SK-N-SH treated with all-trans-retinoic acid at 6 μM for 48 hours (cell line): ENCODE measurements around the gene SLC13A4.

ENCODE experiments used
- ATAC-seq: fragments of 200-7000 bp; cut with Tn5 transposase; 3 replicates; pipeline ENCODE4 v1.9.1; 2020; ENCODE audit warnings: mild to moderate bottlenecking, moderate library complexity
- BACH2 ChIP-seq: fragments of 250-450 bp; sonication (Bioruptor Pico); IDR thresholded peaks from 2 replicates; pipeline ENCODE4 v1.9.0; 2021; ENCODE audit warnings: mild to moderate bottlenecking, borderline replicate concordance
- CSDC2 ChIP-seq: fragments of 250-450 bp; sonication (Bioruptor Pico); IDR thresholded peaks from 2 replicates; pipeline ENCODE4 v1.5.0; 2020; ENCODE audit warnings: mild to moderate bottlenecking, moderate library complexity
- ESRRG ChIP-seq: fragments of 250-450 bp; sonication (Bioruptor Pico); IDR thresholded peaks from 2 replicates; pipeline ENCODE4 v1.6.1; 2021; ENCODE audit warnings: mild to moderate bottlenecking
- GLIS3 ChIP-seq: fragments of 250-450 bp; sonication (Bioruptor Pico); IDR thresholded peaks from 2 replicates; pipeline ENCODE4 v1.5.0; 2020; ENCODE audit warnings: mild to moderate bottlenecking, moderate library complexity
- ISL1 ChIP-seq: fragments of 250-450 bp; sonication (Bioruptor Pico); IDR thresholded peaks from 2 replicates; pipeline ENCODE4 v2.1.2; 2022; ENCODE audit warnings: mild to moderate bottlenecking, moderate library complexity
- OSR1 ChIP-seq: fragments of 250-450 bp; sonication (Bioruptor Pico); IDR thresholded peaks from 2 replicates; pipeline ENCODE4 v1.8.0; 2022; ENCODE audit warnings: moderate library complexity, mild to moderate bottlenecking, inconsistent platforms
- POU6F1 ChIP-seq: fragments of 250-450 bp; sonication (Bioruptor Pico); IDR thresholded peaks from 2 replicates; pipeline ENCODE4 v1.8.0; 2021; ENCODE audit warnings: low read depth, mild to moderate bottlenecking, moderate library complexity, borderline replicate concordance
- PPARA ChIP-seq: fragments of 250-450 bp; sonication (Bioruptor Pico); IDR thresholded peaks from 2 replicates; pipeline ENCODE4 v1.5.0; 2020; ENCODE audit warnings: mild to moderate bottlenecking, borderline replicate concordance
- RARB ChIP-seq: fragments of 250-450 bp; sonication (Bioruptor Pico); IDR thresholded peaks from 2 replicates; pipeline ENCODE4 v1.8.0; 2021; ENCODE audit warnings: mild to moderate bottlenecking, moderate library complexity
- SNAI2 ChIP-seq: fragments of 250-450 bp; sonication (Bioruptor Pico); IDR thresholded peaks from 2 replicates; pipeline ENCODE4 v1.5.0; 2020; ENCODE audit warnings: mild to moderate bottlenecking, moderate library complexity
- TCF4 ChIP-seq: fragments of 250-450 bp; sonication (Bioruptor Pico); IDR thresholded peaks from 2 replicates; pipeline ENCODE4 v1.8.0; 2021; ENCODE audit warnings: mild to moderate bottlenecking, moderate library complexity, borderline replicate concordance
- TOX ChIP-seq: fragments of 250-450 bp; sonication (Bioruptor Pico); IDR thresholded peaks from 2 replicates; pipeline ENCODE4 v1.8.0; 2021; ENCODE audit warnings: mild to moderate bottlenecking, moderate library complexity, borderline replicate concordance
- ZC3H10 ChIP-seq: fragments of 250-450 bp; sonication (Bioruptor Pico); IDR thresholded peaks from 2 replicates; pipeline ENCODE4 v1.5.1; 2021; ENCODE audit warnings: mild to moderate bottlenecking, moderate library complexity
- ZFP3 ChIP-seq: fragments of 250-450 bp; sonication (Bioruptor Pico); IDR thresholded peaks from 2 replicates; pipeline ENCODE4 v1.5.0; 2020; ENCODE audit warnings: mild to moderate bottlenecking, moderate library complexity
- ZFP30 ChIP-seq: fragments of 450-650 bp; formaldehyde crosslinking; IDR thresholded peaks from 2 replicates; pipeline ENCODE4 v1.5.0; 2022; ENCODE audit warnings: mild to moderate bottlenecking, moderate library complexity
- ZNF565 ChIP-seq: fragments of 450-650 bp; formaldehyde crosslinking; conservative IDR thresholded peaks from 2 replicates; pipeline ENCODE4 v1.5.0; 2020; ENCODE audit warnings: low read depth, mild to moderate bottlenecking, moderate library complexity
- ZNF70 ChIP-seq: fragments of 450-650 bp; formaldehyde crosslinking; IDR thresholded peaks from 2 replicates; pipeline ENCODE4 v1.5.0; 2020; ENCODE audit warnings: mild to moderate bottlenecking, moderate library complexity
- ZNF8 ChIP-seq: fragments of 450-650 bp; formaldehyde crosslinking; IDR thresholded peaks from 2 replicates; pipeline ENCODE4 v1.5.0; 2020; ENCODE audit warnings: mild to moderate bottlenecking, moderate library complexity
- TF ChIP-seq, protein P1 (sequence below): fragments of 250-450 bp; sonication (Bioruptor Pico); IDR thresholded peaks from 2 replicates; pipeline ENCODE4 v1.5.0; 2020; ENCODE audit warnings: mild to moderate bottlenecking, moderate library complexity
- TF ChIP-seq, protein P2 (sequence below): fragments of 250-450 bp; sonication (Bioruptor Pico); IDR thresholded peaks from 2 replicates; pipeline ENCODE4 v1.8.0; 2020; ENCODE audit warnings: mild to moderate bottlenecking, moderate library complexity, borderline replicate concordance
- TF ChIP-seq, protein P3 (sequence below): fragments of 250-450 bp; sonication (Bioruptor Pico); IDR thresholded peaks from 2 replicates; pipeline ENCODE4 v1.5.1; 2020; ENCODE audit warnings: low read depth, mild to moderate bottlenecking, moderate library complexity
- TF ChIP-seq, protein P4 (sequence below): fragments of 250-450 bp; sonication (Bioruptor Pico); IDR thresholded peaks from 2 replicates; pipeline ENCODE4 v1.5.1; 2021; ENCODE audit warnings: mild to moderate bottlenecking, moderate library complexity

Gene SLC13A4

GRCh38 chr7:135733603-135734342 lies 5.8 kb upstream of the SLC13A4 start (continued):
- TF ChIP-seq TCF4, result no peak
- TF ChIP-seq SNAI2 (CRISPR knock-in tag), result no peak

DNA sequence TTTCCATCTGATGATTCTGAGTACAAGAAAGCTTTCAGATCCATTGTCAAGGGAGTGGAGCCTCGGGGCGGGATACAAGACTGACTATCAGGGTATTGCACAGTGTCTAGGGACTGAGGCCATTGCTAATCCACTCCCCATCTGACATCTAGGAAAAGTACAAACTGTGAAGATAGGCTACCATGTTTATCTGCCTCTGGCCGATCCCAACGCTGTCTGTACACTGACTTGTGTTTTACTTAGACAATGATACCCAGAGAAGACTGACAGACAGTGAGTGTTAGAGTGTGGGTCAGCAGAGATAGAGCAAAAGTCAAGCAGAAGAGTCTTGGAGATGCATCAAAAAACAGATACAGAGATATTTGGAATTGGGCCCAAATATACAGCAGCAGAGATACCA lies 3.1 kb upstream of the SLC13A4 start:
- TF ChIP-seq, protein P1, sequence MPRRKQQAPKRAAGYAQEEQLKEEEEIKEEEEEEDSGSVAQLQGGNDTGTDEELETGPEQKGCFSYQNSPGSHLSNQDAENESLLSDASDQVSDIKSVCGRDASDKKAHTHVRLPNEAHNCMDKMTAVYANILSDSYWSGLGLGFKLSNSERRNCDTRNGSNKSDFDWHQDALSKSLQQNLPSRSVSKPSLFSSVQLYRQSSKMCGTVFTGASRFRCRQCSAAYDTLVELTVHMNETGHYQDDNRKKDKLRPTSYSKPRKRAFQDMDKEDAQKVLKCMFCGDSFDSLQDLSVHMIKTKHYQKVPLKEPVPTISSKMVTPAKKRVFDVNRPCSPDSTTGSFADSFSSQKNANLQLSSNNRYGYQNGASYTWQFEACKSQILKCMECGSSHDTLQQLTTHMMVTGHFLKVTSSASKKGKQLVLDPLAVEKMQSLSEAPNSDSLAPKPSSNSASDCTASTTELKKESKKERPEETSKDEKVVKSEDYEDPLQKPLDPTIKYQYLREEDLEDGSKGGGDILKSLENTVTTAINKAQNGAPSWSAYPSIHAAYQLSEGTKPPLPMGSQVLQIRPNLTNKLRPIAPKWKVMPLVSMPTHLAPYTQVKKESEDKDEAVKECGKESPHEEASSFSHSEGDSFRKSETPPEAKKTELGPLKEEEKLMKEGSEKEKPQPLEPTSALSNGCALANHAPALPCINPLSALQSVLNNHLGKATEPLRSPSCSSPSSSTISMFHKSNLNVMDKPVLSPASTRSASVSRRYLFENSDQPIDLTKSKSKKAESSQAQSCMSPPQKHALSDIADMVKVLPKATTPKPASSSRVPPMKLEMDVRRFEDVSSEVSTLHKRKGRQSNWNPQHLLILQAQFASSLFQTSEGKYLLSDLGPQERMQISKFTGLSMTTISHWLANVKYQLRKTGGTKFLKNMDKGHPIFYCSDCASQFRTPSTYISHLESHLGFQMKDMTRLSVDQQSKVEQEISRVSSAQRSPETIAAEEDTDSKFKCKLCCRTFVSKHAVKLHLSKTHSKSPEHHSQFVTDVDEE (CRISPR knock-in tag), result no peak
- TF ChIP-seq POU6F1 (no peak), RARB (no peak), TOX (CRISPR knock-in tag) (no peak), GLIS3 (CRISPR knock-in tag) (no peak), SNAI2 (CRISPR knock-in tag) (no peak), OSR1 (no peak), TCF4 (no peak), PPARA (CRISPR knock-in tag) (no peak), BACH2 (CRISPR knock-in tag) (no peak), ZFP30 (CRISPR knock-in tag) (no peak), ISL1 (CRISPR knock-in tag) (no peak), ESRRG (CRISPR knock-in tag) (no peak), ZNF8 (CRISPR knock-in tag) (no peak), ZC3H10 (CRISPR knock-in tag) (no peak), ZNF565 (CRISPR knock-in tag) (no peak)
- TF ChIP-seq, protein P2, sequence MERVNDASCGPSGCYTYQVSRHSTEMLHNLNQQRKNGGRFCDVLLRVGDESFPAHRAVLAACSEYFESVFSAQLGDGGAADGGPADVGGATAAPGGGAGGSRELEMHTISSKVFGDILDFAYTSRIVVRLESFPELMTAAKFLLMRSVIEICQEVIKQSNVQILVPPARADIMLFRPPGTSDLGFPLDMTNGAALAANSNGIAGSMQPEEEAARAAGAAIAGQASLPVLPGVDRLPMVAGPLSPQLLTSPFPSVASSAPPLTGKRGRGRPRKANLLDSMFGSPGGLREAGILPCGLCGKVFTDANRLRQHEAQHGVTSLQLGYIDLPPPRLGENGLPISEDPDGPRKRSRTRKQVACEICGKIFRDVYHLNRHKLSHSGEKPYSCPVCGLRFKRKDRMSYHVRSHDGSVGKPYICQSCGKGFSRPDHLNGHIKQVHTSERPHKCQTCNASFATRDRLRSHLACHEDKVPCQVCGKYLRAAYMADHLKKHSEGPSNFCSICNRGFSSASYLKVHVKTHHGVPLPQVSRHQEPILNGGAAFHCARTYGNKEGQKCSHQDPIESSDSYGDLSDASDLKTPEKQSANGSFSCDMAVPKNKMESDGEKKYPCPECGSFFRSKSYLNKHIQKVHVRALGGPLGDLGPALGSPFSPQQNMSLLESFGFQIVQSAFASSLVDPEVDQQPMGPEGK (CRISPR knock-in tag), result no peak
- TF ChIP-seq, protein P3, sequence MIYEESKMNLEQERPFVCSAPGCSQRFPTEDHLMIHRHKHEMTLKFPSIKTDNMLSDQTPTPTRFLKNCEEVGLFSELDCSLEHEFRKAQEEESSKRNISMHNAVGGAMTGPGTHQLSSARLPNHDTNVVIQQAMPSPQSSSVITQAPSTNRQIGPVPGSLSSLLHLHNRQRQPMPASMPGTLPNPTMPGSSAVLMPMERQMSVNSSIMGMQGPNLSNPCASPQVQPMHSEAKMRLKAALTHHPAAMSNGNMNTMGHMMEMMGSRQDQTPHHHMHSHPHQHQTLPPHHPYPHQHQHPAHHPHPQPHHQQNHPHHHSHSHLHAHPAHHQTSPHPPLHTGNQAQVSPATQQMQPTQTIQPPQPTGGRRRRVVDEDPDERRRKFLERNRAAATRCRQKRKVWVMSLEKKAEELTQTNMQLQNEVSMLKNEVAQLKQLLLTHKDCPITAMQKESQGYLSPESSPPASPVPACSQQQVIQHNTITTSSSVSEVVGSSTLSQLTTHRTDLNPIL (CRISPR knock-in tag), result no peak
- TF ChIP-seq, protein P4, sequence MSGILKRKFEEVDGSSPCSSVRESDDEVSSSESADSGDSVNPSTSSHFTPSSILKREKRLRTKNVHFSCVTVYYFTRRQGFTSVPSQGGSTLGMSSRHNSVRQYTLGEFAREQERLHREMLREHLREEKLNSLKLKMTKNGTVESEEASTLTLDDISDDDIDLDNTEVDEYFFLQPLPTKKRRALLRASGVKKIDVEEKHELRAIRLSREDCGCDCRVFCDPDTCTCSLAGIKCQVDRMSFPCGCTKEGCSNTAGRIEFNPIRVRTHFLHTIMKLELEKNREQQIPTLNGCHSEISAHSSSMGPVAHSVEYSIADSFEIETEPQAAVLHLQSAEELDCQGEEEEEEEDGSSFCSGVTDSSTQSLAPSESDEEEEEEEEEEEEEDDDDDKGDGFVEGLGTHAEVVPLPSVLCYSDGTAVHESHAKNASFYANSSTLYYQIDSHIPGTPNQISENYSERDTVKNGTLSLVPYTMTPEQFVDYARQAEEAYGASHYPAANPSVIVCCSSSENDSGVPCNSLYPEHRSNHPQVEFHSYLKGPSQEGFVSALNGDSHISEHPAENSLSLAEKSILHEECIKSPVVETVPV (CRISPR knock-in tag), result no peak
- TF ChIP-seq, all 23 proteins: peak for 0

DNA sequence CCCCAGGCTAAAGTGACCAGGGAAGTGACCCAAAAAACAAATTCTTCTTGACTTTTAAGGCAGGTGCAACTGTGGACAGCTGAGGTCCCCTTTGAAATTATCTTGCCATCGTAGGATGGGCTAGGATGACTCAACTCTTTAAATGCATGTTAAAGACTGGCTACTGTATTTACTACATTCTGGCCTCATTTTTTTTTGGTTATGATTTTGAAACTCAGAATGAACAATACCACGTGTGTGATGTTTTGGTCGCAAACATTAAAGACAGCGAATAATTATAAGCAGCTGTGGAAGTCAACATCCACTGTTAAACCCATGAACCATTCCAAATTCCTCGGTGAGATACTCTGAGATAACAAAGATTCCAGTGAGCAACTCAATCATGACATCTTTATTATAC lies 1.2 kb upstream of the SLC13A4 start:
- no peak for ATAC-seq
- TF ChIP-seq TCF4, result no peak
- TF ChIP-seq, protein P2 (CRISPR knock-in tag), result no peak
- TF ChIP-seq ZFP30 (CRISPR knock-in tag), result no peak
- no peak for TF ChIP-seq CSDC2 (CRISPR knock-in tag)
- TF ChIP-seq, protein P4 (CRISPR knock-in tag), result no peak
- TF ChIP-seq BACH2 (CRISPR knock-in tag), result no peak
- TF ChIP-seq ESRRG (CRISPR knock-in tag), result no peak
- no peak for TF ChIP-seq SNAI2 (CRISPR knock-in tag)
- no peak for TF ChIP-seq POU6F1
- no peak for TF ChIP-seq ZNF565 (CRISPR knock-in tag)
- TF ChIP-seq GLIS3 (CRISPR knock-in tag), result no peak
- TF ChIP-seq ZFP3 (CRISPR knock-in tag), result no peak
- no peak for TF ChIP-seq ZNF70 (CRISPR knock-in tag)
- no peak for TF ChIP-seq ZC3H10 (CRISPR knock-in tag)

More for the DNA sequence above, 3.1 kb upstream of the SLC13A4 start:
- ATAC-seq, result peak; percentile 18; the same call in 2 of the 3 replicates
